ENCODE data around the gene IDNK.

Gene IDNK

DNA sequence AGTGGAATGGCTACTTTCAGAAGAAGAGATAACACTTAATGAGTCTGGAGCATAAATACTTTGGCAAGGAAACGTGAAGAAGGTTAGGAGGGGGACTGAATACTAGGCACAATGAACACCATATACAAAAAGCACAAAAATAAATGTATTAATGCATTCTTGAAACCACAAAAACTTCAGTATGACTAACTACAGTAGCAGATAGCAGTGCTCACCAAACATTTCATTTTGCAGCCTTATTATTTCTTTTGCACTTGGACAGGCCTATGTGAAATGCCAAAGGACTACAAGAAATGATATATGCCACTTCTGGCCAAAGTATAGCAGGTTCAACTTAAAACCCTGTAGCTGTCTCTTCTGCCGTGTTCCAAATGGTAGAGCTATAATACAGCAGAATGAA lies 58.5 kb downstream of the IDNK start:
- no peak overlapping the region for H3K4me3 ChIP-seq (ENCODE audit: low read depth, low read length)

DNA sequence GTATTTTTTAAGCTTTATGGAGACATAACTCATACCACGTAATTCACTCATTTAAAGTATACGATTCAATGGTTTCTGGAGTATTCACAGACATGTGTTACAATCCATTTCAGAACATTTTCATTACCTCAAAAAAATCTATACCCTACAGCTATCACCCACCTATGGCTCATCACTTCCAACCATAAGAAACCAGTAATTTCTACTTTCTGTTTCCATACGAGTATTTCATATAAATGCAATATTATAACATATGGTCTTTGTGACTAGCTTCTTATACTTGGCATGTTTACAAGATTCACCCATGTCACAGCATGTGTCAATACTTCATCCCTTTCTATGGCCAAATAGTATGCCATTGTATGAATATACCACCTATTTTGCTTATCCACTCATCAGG lies 66.0 kb downstream of the IDNK start:
- H3K4me3 ChIP-seq (ENCODE audit: low read depth, low read length) = no peak overlapping the region

DNA sequence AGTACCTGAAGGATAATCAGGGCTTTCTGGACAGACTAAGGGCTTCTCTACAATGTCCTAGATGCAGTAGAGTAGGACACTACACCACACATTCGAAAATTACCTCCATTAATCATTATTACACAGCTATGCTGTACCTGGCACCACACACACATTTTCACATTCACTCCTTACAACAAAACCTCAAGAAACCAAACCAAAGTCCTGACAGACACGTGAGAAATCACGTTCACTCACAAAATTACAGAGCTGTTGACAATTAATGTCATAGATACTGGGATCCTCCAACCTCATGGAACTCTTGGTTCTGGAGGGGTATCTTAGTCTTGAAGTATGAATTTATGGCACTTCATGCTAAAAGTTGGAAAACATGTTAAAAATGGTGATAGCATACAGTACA lies 68.5 kb downstream of the IDNK start:
- H3K4me3 ChIP-seq (ENCODE audit: low read depth, low read length) = no peak overlapping the region

Data from iPS-11a (cell line).